BLaER1 (cell line): ENCODE measurements around the gene SFT2D2.

Experiments
- H3K27ac ChIP-seq: shearing (Covaris generic); formaldehyde crosslinking; 2 replicates; pipeline ENCODE4 v1.8.1; 2022
- H3K27me3 ChIP-seq: shearing (Covaris generic); formaldehyde crosslinking; 2 replicates; pipeline ENCODE4 v1.8.1; 2022
- H3K36me3 ChIP-seq: shearing (Covaris generic); formaldehyde crosslinking; 2 replicates; pipeline ENCODE4 v1.8.1; 2022
- H3K4me1 ChIP-seq: shearing (Covaris generic); formaldehyde crosslinking; 2 replicates; pipeline ENCODE4 v1.8.1; 2022
- H3K4me2 ChIP-seq: shearing (Covaris generic); formaldehyde crosslinking; 2 replicates; pipeline ENCODE4 v1.8.1; 2022
- H3K4me3 ChIP-seq: shearing (Covaris generic); formaldehyde crosslinking; 2 replicates; pipeline ENCODE4 v1.8.1; 2022
- H3K9ac ChIP-seq: shearing (Covaris generic); formaldehyde crosslinking; 2 replicates; pipeline ENCODE4 v1.8.1; 2022
- H3K9me3 ChIP-seq: shearing (Covaris generic); formaldehyde crosslinking; 2 replicates; pipeline ENCODE4 v1.8.1; 2022
- H4K20me1 ChIP-seq: shearing (Covaris generic); formaldehyde crosslinking; 2 replicates; pipeline ENCODE4 v1.8.1; 2022
- Cebpa-rat ChIP-seq: shearing (Covaris generic); IDR thresholded peaks from 2 replicates; pipeline ENCODE4 v1.8.1; 2022

SFT2D2 gene

DNA sequence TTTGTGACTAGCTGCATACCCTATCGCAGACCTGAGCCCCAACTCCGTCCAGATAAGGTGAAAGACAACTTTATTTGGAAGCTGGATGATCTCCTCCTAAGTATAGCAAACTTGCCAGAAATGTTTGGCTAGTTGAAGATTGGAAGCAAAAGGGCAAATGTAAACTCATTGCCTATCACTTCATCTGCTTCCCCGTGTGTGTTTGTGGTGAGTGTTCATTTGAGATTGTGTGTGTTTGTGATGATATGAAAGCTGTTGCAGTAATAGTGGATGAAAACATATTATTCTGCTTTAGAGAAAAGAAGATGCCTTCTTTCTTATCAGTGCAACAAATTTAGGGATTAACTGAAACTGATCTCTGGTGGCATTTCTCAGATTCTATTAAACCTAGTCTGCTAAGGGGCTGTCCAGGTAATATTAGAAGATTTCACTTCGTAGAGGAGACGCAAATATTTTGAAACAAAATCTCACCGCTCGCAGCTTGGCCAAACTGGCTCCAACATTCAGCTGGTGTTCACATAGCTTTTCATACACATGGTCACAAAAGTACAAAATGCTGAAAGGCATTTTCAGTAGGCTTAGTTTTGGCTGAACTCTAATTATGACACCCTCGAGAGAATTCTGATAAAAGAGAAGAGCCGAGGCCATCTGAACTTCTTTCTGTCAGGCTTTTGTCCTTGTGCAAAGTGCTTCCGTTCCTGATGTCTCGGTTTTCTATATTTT is 56.0 kb downstream of the SFT2D2 start:
- H3K4me3 ChIP-seq, result no peak overlapping the region
- no peak overlapping the region for H3K27ac ChIP-seq
- TF ChIP-seq Cebpa-rat, result no peak
- H3K4me2 ChIP-seq, result no peak overlapping the region
- H3K27me3 ChIP-seq, result no peaks in the 10 kb centered on the region
- no peaks in the 10 kb centered on the region for H3K4me1 ChIP-seq
- H3K9me3 ChIP-seq, result peaks cover 5% of the 10 kb centered on the region; the same call in 1 of the 2 replicates
- 0 out of 2 replicates have a peak, but pooled peaks cover 6% of the 10 kb centered on the region for H3K36me3 ChIP-seq
- H3K9ac ChIP-seq, result no peak overlapping the region
- no peaks in the 10 kb centered on the region for H4K20me1 ChIP-seq

DNA sequence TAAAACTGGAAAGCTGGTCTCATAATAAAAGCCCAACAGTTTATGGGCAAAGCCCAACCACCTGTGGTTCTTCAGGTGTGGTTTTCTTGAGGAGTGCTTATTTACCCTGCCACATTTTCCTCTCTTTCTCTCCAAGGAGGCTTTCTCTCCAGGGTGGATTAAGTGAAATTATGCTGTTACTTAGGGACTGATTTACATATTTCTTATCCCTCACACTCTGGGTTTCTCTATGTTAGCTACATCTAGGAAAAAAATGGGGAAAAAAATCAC is 59.7 kb downstream of the SFT2D2 start:
- H3K9me3 ChIP-seq, result no peaks in the 10 kb centered on the region
- no peaks in the 10 kb centered on the region for H3K4me1 ChIP-seq
- no peak overlapping the region for H3K4me2 ChIP-seq
- no peak for TF ChIP-seq Cebpa-rat
- no peak overlapping the region for H3K27ac ChIP-seq
- H3K36me3 ChIP-seq, result 0 out of 2 replicates have a peak, but pooled peaks cover 6% of the 10 kb centered on the region
- no peak overlapping the region for H3K9ac ChIP-seq
- H4K20me1 ChIP-seq, result no peaks in the 10 kb centered on the region
- no peak overlapping the region for H3K4me3 ChIP-seq
- no peaks in the 10 kb centered on the region for H3K27me3 ChIP-seq

- Histone ChIP-seq H3K4me3 (no peak overlapping the region), H4K20me1 (no peaks in the 10 kb centered on the region), H3K27ac (no peak overlapping the region), H3K9me3 (no peaks in the 10 kb centered on the region), H3K9ac (no peak overlapping the region), H3K36me3 (no peaks in the 10 kb centered on the region), H3K4me2 (no peak overlapping the region), H3K4me1 (no peaks in the 10 kb centered on the region), H3K27me3 (no peaks in the 10 kb centered on the region)
- TF ChIP-seq Cebpa-rat, result no peak
These were observed 60.4 kb downstream of the SFT2D2 start for GRCh38 chr1:168285971-168286927.

- no peaks in the 10 kb centered on the region for H3K4me1 ChIP-seq
- H3K27ac ChIP-seq, result no peak overlapping the region
- no peak overlapping the region for H3K4me2 ChIP-seq
- H3K4me3 ChIP-seq, result no peak overlapping the region
- no peaks in the 10 kb centered on the region for H3K36me3 ChIP-seq
- no peak overlapping the region for H3K9ac ChIP-seq
- H3K9me3 ChIP-seq, result no peaks in the 10 kb centered on the region
- no peaks in the 10 kb centered on the region for H4K20me1 ChIP-seq
- H3K27me3 ChIP-seq, result no peaks in the 10 kb centered on the region
- TF ChIP-seq Cebpa-rat, result no peak
These were observed 61.4 kb downstream of the SFT2D2 start for GRCh38 chr1:168287237-168287664.

GRCh38 chr1:168288311-168289052 is 62.7 kb downstream of the SFT2D2 start:
- Histone ChIP-seq H3K27ac (no peak overlapping the region), H3K4me1 (no peaks in the 10 kb centered on the region), H3K27me3 (no peaks in the 10 kb centered on the region)

GRCh38 chr1:168291222-168291837 is 65.5 kb downstream of the SFT2D2 start:
- H3K9me3 ChIP-seq, result no peaks in the 10 kb centered on the region

More at GRCh38 chr1:168288311-168289052, 62.7 kb downstream of the SFT2D2 start:
- Histone ChIP-seq H3K9me3 (no peaks in the 10 kb centered on the region), H4K20me1 (no peaks in the 10 kb centered on the region), H3K4me2 (no peak overlapping the region), H3K4me3 (no peak overlapping the region), H3K36me3 (no peaks in the 10 kb centered on the region), H3K9ac (no peak overlapping the region)
- TF ChIP-seq Cebpa-rat, result no peak

GRCh38 chr1:168293356-168293755 is 67.6 kb downstream of the SFT2D2 start:
- Histone ChIP-seq H3K4me2 (no peak overlapping the region), H3K4me3 (no peak overlapping the region), H3K27me3 (no peaks in the 10 kb centered on the region), H3K9me3 (no peaks in the 10 kb centered on the region), H3K36me3 (no peaks in the 10 kb centered on the region), H3K27ac (no peak overlapping the region), H3K4me1 (no peaks in the 10 kb centered on the region), H3K9ac (no peak overlapping the region), H4K20me1 (no peaks in the 10 kb centered on the region)
- TF ChIP-seq Cebpa-rat, result no peak

More at GRCh38 chr1:168291222-168291837, 65.5 kb downstream of the SFT2D2 start:
- no peak for TF ChIP-seq Cebpa-rat
- Histone ChIP-seq H3K4me2 (no peak overlapping the region), H3K36me3 (no peaks in the 10 kb centered on the region), H3K4me1 (no peaks in the 10 kb centered on the region), H3K27me3 (no peaks in the 10 kb centered on the region), H3K9ac (no peak overlapping the region), H4K20me1 (no peaks in the 10 kb centered on the region), H3K4me3 (no peak overlapping the region), H3K27ac (no peak overlapping the region)

DNA sequence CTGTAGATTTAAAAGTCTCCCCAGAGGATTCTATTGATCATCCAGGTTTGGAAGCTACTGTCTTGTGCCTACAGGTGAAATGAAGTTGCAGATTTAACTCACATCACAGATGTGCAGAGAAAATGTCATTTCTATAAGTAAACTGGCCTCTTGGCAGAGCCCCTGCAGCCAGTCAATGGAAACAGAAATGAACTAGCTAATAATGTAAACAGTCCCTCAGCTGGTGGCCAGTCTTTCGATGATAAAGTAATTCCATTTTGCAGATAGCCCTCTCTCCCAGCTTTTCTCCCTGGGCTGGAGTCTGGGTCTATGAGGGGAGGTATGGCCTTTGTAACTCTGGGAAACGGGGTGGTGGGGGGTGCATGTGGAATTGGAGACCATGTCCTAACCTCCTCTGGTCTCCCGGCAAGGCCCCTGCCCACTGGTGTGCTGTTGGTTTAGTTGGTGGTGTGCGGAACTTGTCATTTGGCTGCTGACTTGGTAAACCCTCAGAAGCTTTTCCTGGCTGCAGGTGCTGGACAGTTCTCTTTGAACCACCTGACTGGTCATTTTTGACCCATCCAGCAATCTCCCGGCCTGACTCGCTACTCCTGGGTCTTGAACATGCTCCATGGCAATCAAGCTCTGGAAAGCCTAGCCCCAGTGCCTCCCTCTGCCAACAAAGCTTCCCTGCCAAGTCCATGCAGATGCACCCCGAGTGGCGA is 69.8 kb downstream of the SFT2D2 start:
- Histone ChIP-seq H3K4me2 (no peak overlapping the region), H3K9ac (no peak overlapping the region), H3K27ac (no peak overlapping the region), H4K20me1 (no peaks in the 10 kb centered on the region), H3K4me3 (no peak overlapping the region), H3K9me3 (no peaks in the 10 kb centered on the region), H3K4me1 (no peaks in the 10 kb centered on the region), H3K36me3 (no peaks in the 10 kb centered on the region), H3K27me3 (no peaks in the 10 kb centered on the region)
- no peak for TF ChIP-seq Cebpa-rat
